ENCODE data around the gene SLC8A1. TPM values are rescaled to one million over a fixed set of nuclear protein-coding genes. Genes with fewer than 3 reads are reported as not detected.

The SLC8A1 gene
- total and polyA plus RNA-seq, 9 donors = 1.3 to 19.7 (median 7.7) TPM

DNA sequence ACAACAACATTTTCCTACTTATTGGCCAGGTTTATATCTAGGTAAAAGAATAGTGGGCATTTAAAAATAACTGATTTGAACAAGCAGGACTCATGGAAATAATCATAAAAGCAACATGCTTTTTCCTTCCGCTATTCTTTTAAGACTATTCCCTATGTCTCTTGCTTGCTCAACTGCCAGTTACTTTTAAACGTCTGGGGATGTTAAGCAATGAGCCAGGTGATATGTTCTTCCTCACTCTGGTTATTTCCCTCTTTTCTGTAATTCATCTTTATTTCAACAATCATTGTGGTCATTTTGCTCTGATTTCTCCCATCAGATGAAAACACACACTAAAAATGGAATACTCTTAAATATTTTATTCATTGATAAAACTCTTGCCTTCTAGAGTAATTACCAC lies 33.4 kb upstream of the SLC8A1 start:
- no peak overlapping the region for H3K4me3 ChIP-seq
- no peaks in the 10 kb centered on the region for H3K36me3 ChIP-seq
- no peaks in the 10 kb centered on the region for H3K9me3 ChIP-seq
- 73 to 84% (median 73%) methylated on average over 2 of the region's 2 CpGs for WGBS, 3 donors
- no peaks in the 10 kb centered on the region for H3K27me3 ChIP-seq
- no peaks in the 10 kb centered on the region for H3K4me1 ChIP-seq (ENCODE audit: insufficient read depth)
- DNase-seq = no peak
- intact Hi-C loops (cut with DNase I) = no loop called here
- TF ChIP-seq EP300 (IDR thresholded peaks at IDR 0.05) = no peak
- no peak for TF ChIP-seq POLR2A (IDR thresholded peaks at IDR 0.05)
- TF ChIP-seq, protein P1, sequence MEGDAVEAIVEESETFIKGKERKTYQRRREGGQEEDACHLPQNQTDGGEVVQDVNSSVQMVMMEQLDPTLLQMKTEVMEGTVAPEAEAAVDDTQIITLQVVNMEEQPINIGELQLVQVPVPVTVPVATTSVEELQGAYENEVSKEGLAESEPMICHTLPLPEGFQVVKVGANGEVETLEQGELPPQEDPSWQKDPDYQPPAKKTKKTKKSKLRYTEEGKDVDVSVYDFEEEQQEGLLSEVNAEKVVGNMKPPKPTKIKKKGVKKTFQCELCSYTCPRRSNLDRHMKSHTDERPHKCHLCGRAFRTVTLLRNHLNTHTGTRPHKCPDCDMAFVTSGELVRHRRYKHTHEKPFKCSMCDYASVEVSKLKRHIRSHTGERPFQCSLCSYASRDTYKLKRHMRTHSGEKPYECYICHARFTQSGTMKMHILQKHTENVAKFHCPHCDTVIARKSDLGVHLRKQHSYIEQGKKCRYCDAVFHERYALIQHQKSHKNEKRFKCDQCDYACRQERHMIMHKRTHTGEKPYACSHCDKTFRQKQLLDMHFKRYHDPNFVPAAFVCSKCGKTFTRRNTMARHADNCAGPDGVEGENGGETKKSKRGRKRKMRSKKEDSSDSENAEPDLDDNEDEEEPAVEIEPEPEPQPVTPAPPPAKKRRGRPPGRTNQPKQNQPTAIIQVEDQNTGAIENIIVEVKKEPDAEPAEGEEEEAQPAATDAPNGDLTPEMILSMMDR (IDR thresholded peaks at IDR 0.05) = no peak
- H3K27ac ChIP-seq = no peak overlapping the region

DNA sequence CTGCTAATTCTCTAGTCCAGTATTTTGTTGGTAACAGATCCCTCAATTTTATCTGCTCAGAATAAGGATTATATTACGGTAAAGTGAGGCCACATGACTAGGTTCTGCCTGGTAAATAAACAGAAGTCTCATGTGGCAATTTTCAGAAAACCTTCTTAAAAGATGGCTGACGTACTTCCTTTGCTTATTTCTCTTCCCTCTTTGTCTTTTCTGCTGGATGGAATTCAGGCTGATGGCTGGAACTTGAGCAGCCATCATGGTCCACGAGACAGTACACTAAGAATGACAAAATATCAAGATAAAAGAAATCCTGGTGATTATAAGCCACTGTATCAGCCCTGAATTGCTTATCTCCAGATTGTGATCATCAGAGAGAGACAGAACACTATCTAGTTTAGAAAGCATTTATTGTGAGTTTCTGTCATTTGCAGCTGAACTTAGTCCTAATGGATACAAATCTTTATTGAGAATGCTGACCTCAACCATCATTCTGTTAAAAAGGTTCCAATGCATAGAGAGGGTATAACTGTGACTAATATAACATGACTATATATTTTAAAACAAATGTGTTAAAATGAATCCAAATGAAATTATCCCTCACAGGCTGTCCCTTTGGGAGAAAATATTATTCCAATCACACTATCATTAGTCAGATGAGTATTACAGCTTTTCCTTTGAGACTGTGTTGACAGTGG lies 31.8 kb upstream of the SLC8A1 start:
- 91 to 93% (median 92%) methylated on average over 3 of the region's 3 CpGs for WGBS, 3 donors

DNA sequence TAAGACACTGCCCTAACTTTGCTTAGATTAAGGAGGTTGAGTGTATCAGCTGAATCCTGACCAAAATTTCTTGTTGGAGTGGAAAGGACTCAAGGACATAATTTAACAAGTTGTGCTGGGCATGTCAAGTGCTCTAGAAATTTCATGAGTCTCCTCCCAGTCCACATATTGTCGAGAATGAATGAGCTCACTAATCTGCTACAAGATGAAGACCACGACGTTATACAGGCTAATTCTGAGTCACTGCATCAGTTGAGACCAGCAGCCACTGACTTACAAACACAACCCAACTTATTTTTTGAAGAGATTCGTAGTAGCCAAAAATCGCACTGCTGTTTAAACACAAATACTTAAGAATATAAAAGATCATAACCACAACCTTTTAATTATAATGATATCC lies 28.7 kb upstream of the SLC8A1 start:
- Histone ChIP-seq H3K27me3 (no peaks in the 10 kb centered on the region), H3K36me3 (no peaks in the 10 kb centered on the region), H3K27ac (no peak overlapping the region), H3K4me1 (ENCODE audit: insufficient read depth) (no peaks in the 10 kb centered on the region), H3K4me3 (no peak overlapping the region), H3K9me3 (no peaks in the 10 kb centered on the region)
- intact Hi-C loops (cut with DNase I) = no loop called here
- 90 to 92% (median 91%) methylated on average over 5 of the region's 5 CpGs for WGBS, 3 donors
- DNase-seq = no peak
- TF ChIP-seq, protein P1 (IDR thresholded peaks at IDR 0.05) = no peak
- TF ChIP-seq EP300 (IDR thresholded peaks at IDR 0.05) (no peak), POLR2A (IDR thresholded peaks at IDR 0.05) (no peak)

More for the DNA sequence above, 31.8 kb upstream of the SLC8A1 start:
- H3K27me3 ChIP-seq = no peaks in the 10 kb centered on the region
- no peaks in the 10 kb centered on the region for H3K4me1 ChIP-seq (ENCODE audit: insufficient read depth)
- no peaks in the 10 kb centered on the region for H3K36me3 ChIP-seq
- no peak for DNase-seq
- TF ChIP-seq, protein P1 (IDR thresholded peaks at IDR 0.05) = no peak
- TF ChIP-seq EP300 (IDR thresholded peaks at IDR 0.05) = no peak
- TF ChIP-seq POLR2A (IDR thresholded peaks at IDR 0.05) = no peak
- H3K4me3 ChIP-seq = no peak overlapping the region
- intact Hi-C loops (cut with DNase I) = no loop called here
- no peak overlapping the region for H3K27ac ChIP-seq
- no peaks in the 10 kb centered on the region for H3K9me3 ChIP-seq

DNA sequence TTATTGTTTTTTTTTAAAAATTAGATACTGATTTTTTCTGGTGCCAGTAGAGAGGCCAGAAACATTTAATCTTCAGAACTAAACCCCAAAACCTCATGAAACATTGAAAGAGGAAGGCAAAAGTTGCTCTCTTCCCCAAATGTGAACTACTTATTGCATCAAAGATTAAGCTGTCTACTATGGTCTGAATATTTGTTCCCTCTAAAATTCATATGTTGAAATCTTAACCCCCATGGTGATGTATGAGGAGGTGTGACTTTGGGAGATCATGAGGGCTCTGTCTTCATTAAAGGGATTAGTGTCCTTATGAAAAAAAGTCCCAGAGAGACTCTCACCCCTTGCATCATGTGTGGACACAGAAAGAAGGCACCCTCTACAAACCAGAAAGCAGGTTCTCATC lies 28.2 kb upstream of the SLC8A1 start:
- no peaks in the 10 kb centered on the region for H3K4me1 ChIP-seq (ENCODE audit: insufficient read depth)
- no peak overlapping the region for H3K27ac ChIP-seq
- no peak overlapping the region for H3K4me3 ChIP-seq
- TF ChIP-seq, protein P1 (IDR thresholded peaks at IDR 0.05) = no peak
- TF ChIP-seq EP300 (IDR thresholded peaks at IDR 0.05) (no peak), POLR2A (IDR thresholded peaks at IDR 0.05) (no peak)
- no peaks in the 10 kb centered on the region for H3K27me3 ChIP-seq
- intact Hi-C loops (cut with DNase I) = no loop called here
- H3K9me3 ChIP-seq = no peaks in the 10 kb centered on the region
- DNase-seq = no peak
- no peaks in the 10 kb centered on the region for H3K36me3 ChIP-seq
